ENCODE data around the gene ELL.

- no peak for TF ChIP-seq GATA3 (IDR thresholded peaks at IDR 0.05; ENCODE audit: low read depth, low read length)
- no peak for TF ChIP-seq GATA2 (IDR thresholded peaks at IDR 0.05; ENCODE audit: low read depth, low read length)
Measured at GRCh38 chr19:18418029-18418482, 103.8 kb downstream of the ELL start.

Measured in SH-SY5Y (cell line).